Liver (tissue), 9 donors: ENCODE measurements around the gene DCST2. TPM values are rescaled to one million over a fixed set of nuclear protein-coding genes. Genes with fewer than 3 reads are reported as not detected.

Experiments used
- DNase-seq: peaks from one replicate; pipeline ENCODE4 v3.0.0-alpha.2; 2017; ENCODE audit warnings: low spot score
- H3K27ac ChIP-seq, 2 donors: one replicate each; pipeline ENCODE4 v1.7.0; 2013; ENCODE audit warnings: inconsistent platforms in 2 of 2, low read length in 2 of 2, control low read depth in 1 of 2, low read depth in 1 of 2, mild to moderate bottlenecking in 1 of 2
- H3K27me3 ChIP-seq, 4 donors: one replicate each; pipeline versions ENCODE4 v1.6.1 to v1.7.0; 2013; ENCODE audit warnings: low read length in 3 of 4, inconsistent platforms in 1 of 4, mild to moderate bottlenecking in 1 of 4, moderate library complexity in 1 of 4; ENCODE audit not compliant: control insufficient read depth in 4 of 4, insufficient read depth in 4 of 4
- H3K36me3 ChIP-seq, 4 donors: one replicate each; pipeline versions ENCODE4 v1.6.1 to v1.7.0; 2013; ENCODE audit warnings: low read length in 3 of 4, mild to moderate bottlenecking in 3 of 4, low read depth in 1 of 4, moderate library complexity in 1 of 4; ENCODE audit not compliant: control insufficient read depth in 4 of 4, insufficient read depth in 3 of 4
- H3K4me1 ChIP-seq, 4 donors: one replicate each; pipeline versions ENCODE4 v1.6.1 to v1.7.0; 2013; ENCODE audit warnings: low read length in 3 of 4, mild to moderate bottlenecking in 3 of 4, moderate library complexity in 1 of 4; ENCODE audit not compliant: control insufficient read depth in 4 of 4, insufficient read depth in 4 of 4
- H3K4me3 ChIP-seq, 3 donors: one replicate each; pipeline versions ENCODE4 v1.6.1 to v1.7.0; 2013; ENCODE audit warnings: low read length in 3 of 3, control low read depth in 1 of 3, low read depth in 1 of 3, mild to moderate bottlenecking in 1 of 3
- H3K9ac ChIP-seq, 2 donors: one replicate each; pipeline ENCODE4 v1.7.0; 2013; ENCODE audit warnings: low read length in 2 of 2, mild to moderate bottlenecking in 2 of 2, moderate library complexity in 2 of 2, control low read depth in 1 of 2, low read depth in 1 of 2
- H3K9me3 ChIP-seq, 4 donors: one replicate each; pipeline versions ENCODE4 v1.6.1 to v1.7.0; 2013; ENCODE audit warnings: low read length in 3 of 4; ENCODE audit not compliant: control insufficient read depth in 4 of 4
- ATF3 ChIP-seq: IDR thresholded peaks from 2 replicates; pipeline ENCODE4 v1.6.1; 2016; ENCODE audit warnings: antibody characterized with exemption
- EGR1 ChIP-seq, 2 donors: IDR thresholded peaks; 2 replicates each; pipeline ENCODE4 v1.6.1; 2016 to 2018; ENCODE audit warnings: antibody characterized with exemption in 2 of 2, low read depth in 2 of 2
- FOXA1 ChIP-seq: IDR thresholded peaks from 2 replicates; pipeline ENCODE4 v1.6.1; 2016; ENCODE audit warnings: antibody characterized with exemption
- FOXA2 ChIP-seq: IDR thresholded peaks from 2 replicates; pipeline ENCODE4 v1.6.1; 2016; ENCODE audit warnings: antibody characterized with exemption
- GABPA ChIP-seq, 2 donors: IDR thresholded peaks in 1 of 2; conservative IDR thresholded peaks in 1 of 2; 2 replicates each; pipeline ENCODE4 v1.6.1; 2016; ENCODE audit warnings: antibody characterized with exemption in 2 of 2, mild to moderate bottlenecking in 1 of 2, moderate library complexity in 1 of 2
- HNF4A ChIP-seq, 2 donors: conservative IDR thresholded peaks; 2 replicates each; pipeline ENCODE4 v1.6.1; 2016; ENCODE audit warnings: antibody characterized with exemption in 2 of 2, mild to moderate bottlenecking in 2 of 2
- HNF4G ChIP-seq: IDR thresholded peaks from 2 replicates; pipeline ENCODE4 v1.6.1; 2016; ENCODE audit warnings: antibody characterized with exemption
- JUND ChIP-seq, 2 donors: IDR thresholded peaks; 2 replicates each; pipeline ENCODE4 v1.6.1; 2016; ENCODE audit warnings: antibody characterized with exemption in 2 of 2
- MAX ChIP-seq: IDR thresholded peaks from 2 replicates; pipeline ENCODE4 v1.6.1; 2016; ENCODE audit warnings: antibody characterized with exemption
- NR2F2 ChIP-seq: IDR thresholded peaks from 2 replicates; pipeline ENCODE4 v1.6.1; 2016; ENCODE audit warnings: antibody characterized with exemption
- RAD21 ChIP-seq, 2 donors: IDR thresholded peaks; 2 replicates each; pipeline ENCODE4 v1.6.1; 2016; ENCODE audit warnings: antibody characterized with exemption in 2 of 2, mild to moderate bottlenecking in 2 of 2
- REST ChIP-seq: IDR thresholded peaks from 2 replicates; pipeline ENCODE4 v1.6.1; 2016; ENCODE audit warnings: antibody characterized with exemption, mild to moderate bottlenecking
- RXRA ChIP-seq, 2 donors: IDR thresholded peaks; 2 replicates each; pipeline ENCODE4 v1.6.1; 2017 to 2018; ENCODE audit warnings: antibody characterized with exemption in 2 of 2, mild to moderate bottlenecking in 1 of 2
- TAF1 ChIP-seq: conservative IDR thresholded peaks from 2 replicates; pipeline ENCODE4 v1.6.1; 2016; ENCODE audit warnings: antibody characterized with exemption, mild to moderate bottlenecking
- YY1 ChIP-seq: IDR thresholded peaks from 2 replicates; pipeline ENCODE4 v1.6.1; 2016; ENCODE audit warnings: antibody characterized with exemption, mild to moderate bottlenecking
- WGBS: extraction: QIAGEN DNeasy Blood & Tissue Kit; methylation state at CpG from one replicate; pipeline ENCODE4 v1.1.7; 2013; 5-methylcytosine and 5-hydroxymethylcytosine counted together
- polyA plus RNA-seq, 2 donors: library from polyadenylated mRNA; stranded (reverse) in 1 of 2; unstranded in 1 of 2; fragments of 200-250 nt in 1 of 2; fragments of >200 nt in 1 of 2; fragmentation: Nextera tagmentation in 1 of 2; extraction: Ambion mirVana in 1 of 2; gene quantifications; one replicate each; pipeline versions ENCODE4 v1.2.1 to v1.2.3, GENCODE V29; 2013 to 2015
- total RNA-seq, 2 donors: library from RNA; depleted of rRNA; stranded (reverse); fragments of >200 nt; gene quantifications; one replicate each; pipeline ENCODE4 v1.2.3, GENCODE V29; 2014
- donor health status: healthy.
- donor health status: healthy.
- donor health status: healthy.
- donor health status: healthy.
- donor health status: healthy.

DCST2 gene
- total and polyA plus RNA-seq, 4 donors, result 0.25 to 0.53 (median 0.27) TPM; not detected in 1

- WGBS, result 84% methylated on average over 2 of the region's 2 CpGs
Observed at GRCh38 chr1:155035936-155036335, 2.4 kb upstream of the DCST2 start.

GRCh38 chr1:155034318-155035208, 982 bp upstream of the DCST2 start:
- Histone ChIP-seq H3K36me3 (no peaks in the 10 kb centered on the region), H3K27ac (no peak overlapping the region), H3K9me3 (no peaks in the 10 kb centered on the region), H3K27me3 (no peaks in the 10 kb centered on the region), H3K9ac (no peak overlapping the region), H3K4me3 (no peak overlapping the region), H3K4me1 (peaks cover 5 to 17% (median 12%) of the 10 kb centered on the region in 4 donors)
- WGBS, result 92% methylated on average over 20 of the region's 20 CpGs
- no peak for TF ChIP-seq FOXA1
- TF ChIP-seq EGR1 (IDR thresholded peaks at IDR 0.05; ENCODE audit: low read depth in 2 of 2), result no peak
- no peak for TF ChIP-seq ATF3
- no peak for TF ChIP-seq GABPA (IDR thresholded peaks at IDR 0.05 in 1 of 2, conservative IDR thresholded peaks at IDR 0.05 in 1 of 2)
- no peak for TF ChIP-seq RXRA (IDR thresholded peaks at IDR 0.05)
- no peak for TF ChIP-seq TAF1
- TF ChIP-seq HNF4G, result no peak
- TF ChIP-seq RAD21 (IDR thresholded peaks at IDR 0.05), result no peak
- no peak for TF ChIP-seq YY1
- no peak for TF ChIP-seq MAX
- DNase-seq, result no peak

More at GRCh38 chr1:155035936-155036335, 2.4 kb upstream of the DCST2 start:
- no peaks in the 10 kb centered on the region for H3K36me3 ChIP-seq
- H3K4me1 ChIP-seq, result peaks cover 5 to 18% (median 12%) of the 10 kb centered on the region in 4 donors
- no peaks in the 10 kb centered on the region for H3K27me3 ChIP-seq
- H3K9ac ChIP-seq, result no peak overlapping the region
- H3K4me3 ChIP-seq, result no peak overlapping the region
- H3K9me3 ChIP-seq, result no peaks in the 10 kb centered on the region
- H3K27ac ChIP-seq, result no peak overlapping the region
- no peak for DNase-seq
- TF ChIP-seq NR2F2 (no peak), JUND (IDR thresholded peaks at IDR 0.05) (no peak), FOXA2 (no peak), EGR1 (IDR thresholded peaks at IDR 0.05; ENCODE audit: low read depth in 2 of 2) (no peak), TAF1 (no peak), MAX (no peak), HNF4A (conservative IDR thresholded peaks at IDR 0.05) (no peak), HNF4G (no peak), FOXA1 (no peak)

- no peak for TF ChIP-seq RAD21 (IDR thresholded peaks at IDR 0.05)
- TF ChIP-seq REST, result no peak
Observed at GRCh38 chr1:155032886-155033285, 695 bp downstream of the DCST2 start.

More at GRCh38 chr1:155032886-155033285, 695 bp downstream of the DCST2 start:
- 95% methylated on average over 12 of the region's 12 CpGs for WGBS
- Histone ChIP-seq H3K4me1 (peaks cover 0 to under 1% (median 0%) of the 10 kb centered on the region in 4 donors), H3K27ac (no peak overlapping the region), H3K27me3 (no peaks in the 10 kb centered on the region), H3K9ac (no peak overlapping the region), H3K4me3 (no peak overlapping the region), H3K9me3 (no peaks in the 10 kb centered on the region), H3K36me3 (no peaks in the 10 kb centered on the region)
- no peak for DNase-seq
